Activated T-cell treated with anti-CD3 and anti-CD28 coated beads, Interleukin-2, amount 50 U/mL, for 48 hours (primary cell): ENCODE data around the gene PTPRU.
A peak's percentile ranks its signal among the peaks of the same experiment; 100 is the strongest.
"Not testable (repeated sequence)": the region's sequence is repeated elsewhere in the genome, so short reads cannot be mapped to it uniquely, and the experiment has no call there.

ENCODE experiments used
- DNase-seq, 2 experiments: peaks; one replicate each; pipeline ENCODE4 v3.0.0-alpha.2; 2020

The PTPRU gene

DNA sequence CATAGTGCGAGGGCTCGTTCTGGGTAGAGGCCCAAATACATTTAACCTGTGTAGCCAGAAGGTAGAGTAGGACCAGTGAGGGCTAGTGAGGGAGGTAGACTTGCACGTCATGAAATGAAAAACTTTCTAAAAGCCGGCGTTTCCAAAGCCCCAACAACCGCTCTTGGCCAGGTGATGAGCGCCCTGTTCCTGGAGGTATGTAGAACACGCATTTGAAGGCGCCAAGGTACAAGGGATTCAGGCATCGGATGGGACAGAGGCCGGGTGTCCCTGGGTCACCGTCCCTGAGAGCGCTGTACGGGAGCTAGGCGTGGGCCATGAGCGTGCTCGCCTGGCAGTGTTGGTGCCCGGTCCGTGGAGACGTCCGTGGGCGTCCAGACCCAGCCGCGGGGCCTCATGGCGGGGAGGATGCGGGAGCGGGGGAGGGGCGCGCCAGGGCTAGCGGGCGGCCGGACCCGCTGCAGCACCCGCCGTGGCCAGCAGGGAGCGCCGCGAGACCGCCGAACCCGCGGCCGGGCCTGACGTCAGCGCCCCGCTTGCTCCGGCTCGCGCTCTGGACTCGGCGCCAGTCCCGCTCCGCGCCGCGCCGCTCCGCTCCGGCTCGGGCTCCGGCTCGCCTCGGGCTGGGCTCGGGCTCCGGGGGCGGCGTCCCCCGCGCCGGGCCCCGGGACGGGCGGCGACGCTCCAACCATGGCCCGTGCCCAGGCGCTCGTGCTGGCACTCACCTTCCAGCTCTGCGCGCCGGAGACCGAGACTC lies at the start of gene PTPRU:
PTPRU (plus strand) TSS at position 568 of the 757 bp plus-strand sequence; CDS start at position 691, 123 bp downstream.
- peak; percentile 84 to 92 for DNase-seq

DNA sequence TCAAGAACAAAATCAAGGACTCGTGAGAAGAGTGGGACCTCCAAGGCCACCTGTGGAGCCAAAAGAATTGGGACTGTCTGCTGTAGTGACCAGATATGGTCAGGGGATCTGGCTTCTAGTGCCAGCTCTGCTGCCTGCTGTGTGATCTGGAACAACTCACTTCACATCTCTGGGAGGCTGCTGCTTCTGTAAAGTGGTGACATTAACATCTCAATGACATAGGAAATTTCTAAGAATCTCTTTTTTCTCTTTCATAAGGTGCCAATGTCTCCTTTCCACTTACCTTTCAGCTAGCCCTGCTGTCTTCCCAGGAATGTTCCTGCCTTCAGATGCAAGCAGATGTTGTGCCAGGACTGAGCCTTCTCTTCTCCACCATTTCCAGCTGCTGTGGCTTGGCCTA lies 49.6 kb upstream of the PTPRU start:
- DNase-seq, result no peak

DNA sequence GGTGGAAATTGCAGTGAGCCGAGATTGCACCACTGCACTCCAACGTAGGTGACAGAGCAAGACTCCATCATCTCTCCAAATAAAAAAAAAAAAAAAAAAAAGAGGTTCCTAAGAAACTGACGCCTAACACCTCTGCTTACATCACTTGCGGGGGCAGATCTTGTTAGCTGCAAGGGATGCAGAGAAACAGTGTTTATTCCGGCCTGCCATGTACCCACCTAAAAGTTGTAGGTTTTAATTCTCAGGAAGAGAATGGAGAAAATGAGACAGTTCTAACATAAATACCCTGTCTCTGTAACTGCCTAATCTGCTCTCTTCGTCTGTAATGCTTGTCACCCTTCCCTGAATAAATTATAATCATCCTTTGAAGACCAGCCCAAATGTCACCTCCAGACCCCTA lies 45.6 kb upstream of the PTPRU start:
- DNase-seq, result no peak

DNA sequence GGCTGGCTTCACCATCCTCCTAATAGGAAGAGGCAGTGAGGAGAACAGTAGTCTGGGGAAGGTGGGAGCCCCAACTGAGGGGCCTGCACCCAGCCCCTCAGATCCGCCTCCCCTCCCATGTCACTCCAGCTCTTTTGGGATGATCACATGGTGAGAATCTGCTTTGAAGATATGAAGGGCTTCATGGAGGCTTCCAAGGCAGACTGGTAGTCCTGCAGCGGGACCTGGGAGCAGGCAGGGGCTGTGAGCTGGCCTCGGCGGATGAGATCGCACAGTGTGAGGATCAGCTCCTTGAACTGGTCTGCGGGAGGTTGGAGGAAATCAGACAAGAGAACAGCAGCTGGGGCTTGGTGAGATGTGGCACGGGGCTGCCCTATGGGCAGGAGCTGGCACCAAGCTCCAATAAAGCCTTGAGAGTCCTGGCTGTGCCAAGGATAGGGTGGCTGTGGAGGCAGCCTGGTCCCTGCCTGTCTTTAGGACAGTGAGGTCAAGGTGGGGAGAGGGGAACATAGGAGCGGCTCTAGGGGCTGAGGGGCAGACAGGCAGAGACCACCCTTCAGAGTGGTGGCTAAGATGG lies 42.4 kb upstream of the PTPRU start:
- no peak for DNase-seq

DNA sequence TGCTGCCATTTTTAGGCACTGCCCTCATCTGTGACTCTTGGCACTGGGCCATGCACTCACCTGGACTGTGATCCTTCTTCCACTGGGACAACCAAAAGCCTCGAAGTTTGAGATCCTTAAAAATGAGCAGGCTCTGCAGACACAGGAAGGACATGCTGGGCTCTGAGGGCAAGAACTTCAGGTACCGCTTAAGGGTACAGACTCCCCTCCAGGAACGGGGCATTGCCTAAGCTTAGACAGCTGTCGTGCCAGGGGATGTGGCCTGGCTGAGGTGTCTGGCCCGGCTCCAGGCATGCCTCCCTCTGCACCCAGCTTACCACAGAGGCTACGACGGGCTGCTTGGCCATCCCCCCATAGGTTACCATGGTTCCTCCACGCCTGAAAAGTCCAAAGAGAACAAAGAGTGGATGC lies 40.4 kb upstream of the PTPRU start:
- DNase-seq, result no peak

DNA sequence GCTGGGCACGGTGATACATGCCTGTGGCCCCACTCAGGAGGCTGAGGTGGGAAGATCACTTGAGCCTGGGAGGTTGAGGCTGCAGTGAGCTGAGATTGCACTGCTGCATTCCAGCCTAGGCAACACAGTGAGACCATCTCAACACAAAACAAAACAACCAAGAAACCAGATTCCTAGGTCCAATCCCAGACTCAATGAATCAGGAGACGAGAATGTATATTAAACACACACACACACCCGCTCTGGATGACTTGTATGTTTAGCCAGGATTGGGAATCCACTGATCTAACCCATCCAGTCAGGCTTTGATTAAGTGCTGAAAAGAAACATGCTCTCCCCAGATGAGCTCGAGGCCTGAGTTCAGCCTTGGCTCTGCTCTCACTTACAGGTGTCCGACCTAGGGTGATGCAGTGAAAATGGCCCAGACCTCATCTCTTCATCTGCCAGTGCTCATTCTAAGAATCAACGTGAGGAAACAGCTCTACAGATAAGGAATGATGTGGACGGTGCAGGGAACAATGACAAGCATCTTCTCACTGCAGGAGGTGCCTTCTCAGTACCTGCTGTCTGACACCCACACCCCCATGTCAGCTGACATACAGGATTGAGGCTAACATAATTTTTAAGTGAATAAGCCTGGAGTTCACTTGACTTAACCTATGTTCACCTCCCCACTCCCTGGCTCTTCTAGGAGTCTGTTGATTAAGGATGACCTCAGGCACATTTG lies 39.3 kb upstream of the PTPRU start:
- no peak for DNase-seq

DNA sequence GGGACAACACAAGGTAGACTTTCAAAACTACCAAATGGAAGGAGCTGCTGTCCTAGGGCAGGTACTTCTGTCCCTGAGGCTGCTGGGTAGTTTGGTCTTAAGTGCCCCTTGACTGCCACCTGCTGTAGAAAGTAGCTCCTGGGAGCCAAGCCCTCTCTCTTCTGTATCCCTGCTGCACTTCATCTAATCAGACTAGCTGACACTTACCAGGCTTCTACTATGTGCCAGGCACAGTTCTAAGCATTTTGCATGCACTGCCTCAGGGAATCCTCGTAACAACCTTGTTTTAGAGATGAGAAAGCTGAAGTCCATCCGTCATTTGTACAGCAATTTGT lies 38.8 kb upstream of the PTPRU start:
- peak; percentile 27 to 35 for DNase-seq

DNA sequence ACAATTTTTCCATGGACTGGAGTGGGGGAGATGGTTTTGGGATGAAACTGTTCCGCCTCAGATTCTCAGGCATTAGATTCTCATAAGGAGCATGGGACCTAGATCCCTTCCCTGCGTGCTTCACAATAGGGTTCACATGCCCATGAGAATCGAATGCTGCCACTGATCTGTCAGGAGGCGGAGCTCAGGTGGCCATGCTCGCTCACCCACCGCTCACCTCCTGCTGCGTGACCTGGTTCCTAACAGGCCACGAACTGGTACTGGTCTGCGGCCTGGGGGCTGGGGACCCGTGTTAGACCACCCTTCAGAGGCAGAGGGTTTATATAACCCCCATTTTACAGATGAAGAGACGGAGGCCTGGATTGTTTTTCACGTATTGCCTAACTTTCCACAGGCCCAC lies 38.3 kb upstream of the PTPRU start:
- no peak for DNase-seq

DNA sequence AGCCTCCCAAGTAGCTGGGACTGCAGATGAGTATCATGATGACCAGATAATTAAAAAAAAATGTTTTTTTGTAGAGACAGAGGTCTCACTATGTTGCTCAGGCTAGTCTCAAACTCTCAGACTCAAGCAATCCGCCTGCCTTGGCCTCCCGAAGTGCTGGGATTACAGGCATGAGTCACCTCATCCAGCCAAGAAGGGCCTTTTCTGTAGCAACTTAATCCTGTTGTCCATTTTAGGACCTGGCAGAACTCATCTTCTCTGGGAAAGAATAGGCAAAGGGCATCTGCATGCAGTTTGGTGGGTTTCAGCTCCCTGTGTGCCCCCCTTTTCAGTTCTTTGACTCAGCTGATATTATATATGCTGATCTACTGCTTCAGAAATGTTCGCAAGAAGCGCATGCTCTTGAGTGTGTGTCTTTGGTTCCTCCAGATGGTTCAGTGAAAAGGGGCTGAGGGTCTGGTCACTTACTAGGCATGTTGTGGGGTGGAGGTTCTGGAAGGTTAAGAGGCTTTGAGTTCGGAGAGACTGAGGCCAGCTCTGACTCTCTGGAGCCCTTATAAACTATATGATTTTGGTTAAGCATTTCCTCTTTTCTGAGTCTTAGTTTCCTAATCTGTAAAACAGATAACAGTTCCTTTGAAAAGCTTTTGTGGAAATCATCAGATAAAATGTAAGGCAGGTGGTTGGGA lies 35.3 kb upstream of the PTPRU start:
- DNase-seq, result no peak

DNA sequence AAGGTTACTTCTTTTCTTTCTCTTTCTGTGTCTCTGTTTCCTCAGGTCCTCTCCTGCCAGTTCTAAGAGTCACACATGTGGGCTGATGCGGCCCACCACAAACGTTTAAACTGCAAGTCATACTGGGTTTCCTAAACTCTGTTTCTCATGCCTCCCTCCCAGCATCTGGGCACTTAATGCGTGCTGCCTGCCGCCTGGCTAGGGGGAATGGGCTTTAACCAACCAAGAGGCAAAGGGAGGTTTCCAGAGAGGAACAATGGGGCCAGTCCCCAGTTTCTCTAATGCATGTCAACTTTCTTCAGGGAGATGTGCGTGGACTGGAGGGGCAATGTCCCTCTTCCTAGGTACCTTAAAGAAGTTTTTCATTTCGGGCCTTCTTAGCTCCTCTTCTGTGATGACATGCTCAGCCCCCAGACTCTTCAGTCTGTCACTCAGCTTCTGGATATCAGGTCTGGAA lies 34.7 kb upstream of the PTPRU start:
- peak; percentile 25 to 32 for DNase-seq

DNA sequence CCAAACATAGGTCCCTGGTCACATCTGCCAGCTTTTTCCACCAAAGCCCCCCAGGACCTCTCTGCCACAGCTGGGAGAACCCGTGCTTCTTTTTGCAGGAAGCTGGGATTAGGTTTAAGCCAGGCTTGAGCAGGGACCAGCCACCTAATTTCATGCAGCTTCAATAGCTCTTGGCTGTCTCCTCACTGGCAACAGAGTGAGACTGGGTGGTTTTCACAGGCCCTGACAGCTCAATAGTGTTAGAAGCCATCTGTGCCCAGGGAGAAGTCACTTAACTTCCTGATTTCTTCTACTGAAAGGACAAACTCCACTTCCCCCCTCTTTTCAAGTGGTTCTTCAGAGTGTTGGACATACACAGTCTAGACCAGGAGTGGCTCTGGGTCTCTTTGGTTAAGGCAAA lies 34.3 kb upstream of the PTPRU start:
- no peak for DNase-seq

DNA sequence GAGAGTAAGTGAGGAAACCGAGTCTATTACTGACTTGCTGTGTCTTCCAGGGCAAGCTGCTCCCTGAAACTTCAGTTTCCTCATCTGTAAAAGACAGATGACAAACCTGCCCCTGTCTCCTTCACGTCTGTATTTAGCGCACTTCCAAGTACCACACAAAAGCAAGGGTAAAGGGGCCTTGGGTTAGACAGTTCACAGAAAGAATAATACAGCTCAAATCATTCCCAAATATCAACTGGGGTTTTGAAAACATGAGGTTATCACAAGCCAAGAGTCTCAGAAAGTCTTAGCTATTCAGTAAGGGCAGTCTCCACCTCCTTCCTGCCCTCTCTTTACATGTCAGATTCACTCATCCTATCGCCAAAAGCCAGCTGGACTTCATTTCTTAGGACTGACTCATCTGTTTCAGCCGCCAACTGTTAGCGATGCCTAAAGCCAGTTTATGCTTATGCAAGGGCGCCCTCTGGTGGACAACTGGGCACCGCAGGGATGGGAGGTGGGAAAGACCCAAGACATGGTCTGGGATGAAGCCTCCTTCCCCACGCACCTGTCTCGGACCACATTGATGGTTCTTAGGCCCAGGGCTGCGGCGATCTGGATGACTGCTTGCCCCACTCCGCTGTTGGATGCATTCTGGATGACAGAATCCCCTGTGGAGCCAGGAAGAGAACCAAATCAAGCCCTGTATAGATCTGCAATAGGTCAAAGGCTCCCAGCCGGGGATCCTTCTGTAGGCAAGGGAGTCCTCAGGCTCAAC lies 33.6 kb upstream of the PTPRU start:
- peak; percentile 94 to 98 for DNase-seq

DNA sequence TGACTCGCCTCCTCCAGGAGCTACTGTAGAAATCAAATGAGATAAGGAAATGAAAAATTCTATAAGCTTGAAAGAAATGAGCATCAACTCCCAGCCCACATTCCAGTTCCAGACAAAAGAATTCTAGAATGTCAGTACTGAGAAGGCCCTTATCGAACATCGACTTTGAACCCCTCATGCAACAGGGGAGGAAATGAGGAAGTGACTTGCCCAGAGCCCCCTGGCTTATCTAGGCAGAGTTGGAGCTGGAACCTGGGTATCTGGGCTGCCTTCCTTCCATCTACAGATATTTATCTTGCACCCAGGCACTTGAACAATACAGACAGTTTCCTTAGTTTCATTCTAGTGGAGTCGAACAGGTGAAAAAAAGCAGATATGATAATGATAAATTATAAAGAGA lies 27.9 kb upstream of the PTPRU start:
- DNase-seq, result no peak

DNA sequence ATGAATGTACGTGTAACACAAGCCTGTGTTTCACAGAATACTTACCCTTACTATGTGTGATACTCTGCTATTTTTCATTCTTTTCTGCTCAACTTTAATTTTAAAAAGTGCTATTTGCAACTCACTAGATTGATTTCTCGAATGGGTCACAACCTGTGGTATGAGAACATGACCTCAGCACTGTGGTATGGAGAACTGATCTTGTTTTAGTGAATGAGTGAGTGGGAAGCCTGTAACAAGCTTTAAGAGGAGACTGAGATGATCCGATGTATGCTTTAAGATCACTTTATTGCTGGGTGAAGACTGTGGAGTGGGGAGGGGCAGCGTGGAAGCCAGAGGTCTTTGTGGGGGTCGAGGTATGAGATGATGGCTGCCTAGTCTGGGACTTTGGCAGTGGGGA lies 27.1 kb upstream of the PTPRU start:
- DNase-seq, result no peak

DNA sequence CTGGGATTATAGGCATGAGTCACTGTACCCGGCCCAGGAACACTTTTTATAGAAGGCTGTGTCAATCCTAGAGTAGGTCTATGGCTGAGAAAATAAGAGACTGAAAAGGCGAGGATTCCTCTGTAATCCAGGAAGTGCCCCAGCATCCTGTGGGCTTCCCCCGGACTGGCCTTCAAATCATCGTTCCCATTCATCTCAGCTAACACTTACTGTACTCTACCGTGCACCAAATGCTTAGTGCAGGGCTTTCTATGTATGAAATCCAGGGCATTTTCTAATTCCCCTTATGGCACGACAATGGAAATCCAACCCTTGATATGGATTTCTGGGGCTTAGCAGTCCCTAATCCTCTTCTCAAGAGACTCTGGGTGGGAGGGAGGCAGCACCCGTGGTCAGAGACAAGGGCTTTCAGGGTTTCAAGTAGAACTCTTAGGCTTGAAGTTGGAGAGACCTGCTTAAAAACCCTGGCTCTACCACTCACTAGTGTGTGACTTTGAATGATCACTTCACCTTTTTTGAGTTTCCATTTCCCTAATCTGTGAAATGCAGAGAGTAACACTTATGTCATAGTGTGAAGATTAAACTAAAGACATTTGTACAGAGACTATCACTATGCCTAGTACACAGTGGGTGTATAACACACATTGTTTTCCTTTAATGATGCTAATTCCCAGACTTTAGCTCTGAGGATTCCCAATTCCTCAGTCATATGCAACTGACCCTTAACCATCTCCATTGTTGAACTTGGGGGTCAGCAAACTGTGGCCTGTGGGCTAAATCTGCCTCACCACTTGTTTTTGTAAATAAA lies 25.8 kb upstream of the PTPRU start:
- no peak for DNase-seq

DNA sequence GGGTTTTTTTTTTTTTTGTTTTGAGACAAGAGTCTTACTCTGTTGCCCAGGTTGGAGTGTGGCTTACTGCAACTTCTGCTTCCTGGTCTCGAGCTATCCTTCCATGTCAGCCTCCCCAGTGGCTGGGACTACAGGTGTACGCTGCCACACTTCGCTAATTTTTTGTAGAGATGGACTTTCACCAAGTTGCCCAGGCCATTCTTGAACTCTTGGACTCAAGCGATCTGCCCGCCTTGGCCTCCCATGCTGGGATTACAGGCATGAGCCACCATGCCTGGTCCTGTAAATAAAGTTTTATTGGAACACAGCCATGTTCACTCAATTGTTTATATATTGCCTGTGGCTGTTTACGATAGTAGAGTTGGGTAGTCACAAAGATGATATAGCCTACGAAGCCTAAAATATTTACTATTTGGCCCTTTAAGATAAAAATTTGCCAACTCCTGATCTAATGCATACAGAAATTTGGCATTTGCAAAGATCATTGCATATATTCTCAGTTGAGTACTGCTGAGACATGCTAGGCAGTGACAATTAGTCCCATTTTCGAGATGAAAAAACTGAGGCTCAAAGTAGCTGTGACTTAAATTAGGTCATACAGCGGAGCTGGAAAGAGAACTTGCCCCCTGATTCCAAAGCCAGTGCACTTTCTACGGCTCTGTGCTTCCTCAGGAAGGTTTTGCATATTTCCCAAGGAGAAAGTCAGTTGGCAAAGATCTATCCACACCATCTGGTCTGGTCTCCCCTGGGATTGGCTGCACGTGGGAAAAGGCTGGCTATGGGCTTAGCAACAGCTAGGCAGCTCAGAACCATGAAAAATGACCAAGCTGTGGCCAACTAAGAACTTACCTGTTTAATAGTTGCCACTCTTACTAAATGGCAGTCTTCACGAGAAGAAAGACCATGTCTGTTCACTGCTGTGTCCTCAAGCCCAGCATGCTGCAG lies 25.0 kb upstream of the PTPRU start:
- no peak for DNase-seq

DNA sequence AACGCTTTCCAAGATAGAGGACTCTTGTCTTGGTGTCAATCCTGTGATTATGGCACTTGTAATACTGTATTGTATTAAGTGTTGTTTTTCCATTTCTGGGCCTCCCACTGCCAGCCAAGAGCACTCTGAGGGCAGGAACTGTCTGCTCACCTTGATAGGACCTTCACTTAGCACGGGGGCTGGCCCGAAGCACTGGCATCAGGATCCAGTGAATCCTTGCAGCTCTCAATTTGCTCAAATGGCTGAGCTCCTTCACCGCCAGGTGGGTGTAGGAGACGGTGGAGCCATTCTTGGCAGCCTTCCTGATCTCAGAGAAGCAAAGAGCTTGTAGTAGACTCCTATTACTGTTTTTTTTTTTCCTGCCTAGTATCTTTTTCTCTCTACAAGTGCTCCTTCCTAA lies 23.3 kb upstream of the PTPRU start:
- no peak for DNase-seq

DNA sequence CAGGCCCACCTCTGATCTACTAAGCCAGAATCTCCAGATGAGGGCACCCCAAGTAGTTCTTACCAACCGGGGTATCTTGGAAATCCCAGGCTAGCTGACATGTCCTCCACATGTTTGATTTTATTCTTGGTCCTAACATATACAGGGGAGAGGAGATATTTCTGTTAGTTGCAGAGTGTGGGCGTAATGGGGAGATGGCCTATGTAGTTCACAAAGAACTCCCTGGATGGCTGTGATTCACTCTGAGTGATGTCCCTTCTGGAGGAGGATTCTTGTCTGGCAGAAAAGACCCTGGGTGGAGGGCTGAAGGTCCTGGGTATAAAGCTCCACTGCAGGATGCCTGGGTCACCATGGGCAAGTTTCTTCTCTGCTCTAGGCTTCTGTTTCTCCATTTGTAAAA lies 18.7 kb upstream of the PTPRU start:
- no peak for DNase-seq

DNA sequence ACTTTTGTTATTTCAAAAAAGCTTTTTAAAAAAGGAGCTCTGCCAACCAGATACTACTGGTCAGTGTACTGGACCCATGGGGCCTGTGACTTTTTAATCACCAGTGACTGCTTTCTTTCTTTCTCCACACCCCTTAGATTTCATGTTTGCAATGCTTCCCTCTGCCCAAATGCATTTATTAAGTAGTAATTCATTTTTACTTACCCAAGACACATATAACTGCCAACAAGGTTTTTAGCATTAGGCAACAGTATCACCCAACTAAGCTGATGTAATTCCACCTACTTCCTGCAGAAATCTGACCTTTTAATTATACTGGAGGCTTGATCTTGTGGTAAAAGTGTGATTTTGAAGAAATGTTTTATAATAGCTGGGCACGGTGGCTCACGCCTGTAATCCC lies 18.1 kb upstream of the PTPRU start:
- no peak for DNase-seq

DNA sequence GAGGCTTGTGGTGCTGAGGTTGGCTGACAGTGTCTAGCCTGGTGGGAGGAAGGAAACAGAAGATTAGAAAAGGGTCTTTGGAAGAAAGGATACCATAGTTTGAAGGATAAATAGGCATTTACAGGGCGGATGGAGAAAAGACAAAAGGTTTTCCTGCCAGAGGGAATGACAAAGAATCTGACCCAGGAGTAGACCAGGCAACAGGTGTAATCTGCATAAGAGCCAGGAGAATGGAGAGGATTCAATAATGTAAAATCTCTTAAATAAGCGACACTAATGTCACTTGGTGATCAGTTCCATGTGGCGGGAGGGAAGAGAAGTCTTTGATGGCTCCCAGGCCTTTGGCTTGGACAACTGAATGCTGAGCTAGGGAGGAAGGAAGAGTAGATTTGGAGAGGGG lies 15.0 kb upstream of the PTPRU start:
- no peak for DNase-seq

DNA sequence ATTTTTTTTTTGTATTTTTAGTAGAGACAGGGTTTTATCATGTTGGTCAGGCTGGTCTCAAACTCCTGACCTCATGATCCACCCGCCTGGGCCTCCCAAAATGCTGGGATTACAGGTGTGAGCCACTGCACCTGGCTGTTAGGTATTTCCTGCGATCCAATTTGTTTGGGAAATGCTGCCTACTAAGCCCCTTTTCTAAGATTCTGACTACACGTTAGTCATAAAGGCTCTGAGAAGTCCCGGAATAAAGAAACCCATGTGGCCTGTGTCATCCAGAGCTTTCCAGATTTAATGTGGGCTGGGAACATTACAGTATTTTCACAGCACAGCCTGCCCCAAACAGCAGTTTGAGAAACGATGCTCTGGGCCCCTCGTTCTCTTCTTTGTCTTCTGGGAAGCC lies 14.1 kb upstream of the PTPRU start:
- not testable (repeated sequence) for DNase-seq
